NAMALWA (cell line): ENCODE data around the gene CD63.

Source experiments
- DNase-seq: peaks from one replicate; pipeline ENCODE4 v3.0.0-alpha.2; 2015; ENCODE audit warnings: low spot score

Gene CD63

GRCh38 chr12:55720894-55721444, 7.8 kb downstream of the CD63 start:
- peak; percentile 36 for DNase-seq

DNA sequence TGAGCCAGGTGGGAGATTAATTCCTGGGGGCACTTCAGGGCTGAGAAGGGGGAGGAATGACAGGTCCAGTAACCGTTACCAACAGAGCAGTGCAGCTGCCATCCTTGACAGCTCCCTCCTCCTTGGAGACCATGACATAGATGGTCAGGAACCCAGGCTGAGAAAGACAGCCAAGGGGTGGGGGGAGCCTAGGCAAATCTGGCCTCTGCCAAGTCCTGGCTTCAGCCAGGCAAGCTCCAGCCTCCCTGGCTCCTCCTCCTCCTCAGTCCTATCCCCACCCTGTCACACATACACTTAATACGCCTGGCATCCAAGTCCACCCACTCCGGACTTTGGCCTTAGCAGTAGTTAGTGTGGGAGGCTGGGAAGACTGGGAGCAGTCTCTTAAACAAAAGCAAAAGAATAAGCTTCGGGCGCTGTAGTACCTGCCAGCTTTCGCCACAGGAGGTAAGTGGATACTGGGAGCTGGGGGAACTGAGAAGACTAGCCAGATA, 8.7 kb downstream of the CD63 start, which contains the start of gene RDH5:
RDH5 (plus strand) TSS at position 323 of the 494 bp plus-strand sequence. CDS start 792 bp downstream, outside the sequence.
- DNase-seq: no peak

GRCh38 chr12:55719371-55719770, 9.4 kb downstream of the CD63 start:
- no peak for DNase-seq

DNA sequence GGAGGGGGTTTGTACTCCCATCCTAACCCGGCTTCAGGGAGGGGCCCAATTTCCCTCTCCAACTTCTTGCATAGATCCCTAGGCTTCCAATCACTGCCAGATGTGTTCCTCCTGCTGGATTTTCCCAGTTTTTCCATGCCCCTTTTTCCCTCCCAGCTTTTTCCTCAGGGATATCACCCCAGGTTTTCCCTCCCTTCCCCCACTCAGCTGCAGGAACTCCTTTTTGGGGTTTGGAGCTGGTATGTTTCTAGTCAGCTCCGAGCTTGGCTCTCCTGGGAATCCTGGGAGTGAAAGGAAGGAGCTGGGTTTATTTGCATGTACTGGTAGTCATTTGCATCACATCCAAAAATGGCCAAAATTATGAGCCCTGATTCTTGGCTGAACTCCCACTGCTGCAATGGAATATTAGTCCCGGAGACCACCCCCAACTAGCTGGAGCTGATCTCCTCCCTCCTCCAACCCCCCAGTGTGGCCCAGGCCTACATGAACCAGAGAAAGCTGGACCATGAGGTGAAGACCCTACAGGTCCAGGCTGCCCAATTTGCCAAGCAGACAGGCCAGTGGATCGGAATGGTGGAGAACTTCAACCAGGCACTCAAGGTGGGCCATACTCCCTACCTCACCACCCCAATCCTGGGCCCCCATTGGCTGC, 10.1 kb downstream of the CD63 start:
- DNase-seq: no peak

GRCh38 chr12:55718015-55718414, 10.8 kb downstream of the CD63 start:
- no peak for DNase-seq

DNA sequence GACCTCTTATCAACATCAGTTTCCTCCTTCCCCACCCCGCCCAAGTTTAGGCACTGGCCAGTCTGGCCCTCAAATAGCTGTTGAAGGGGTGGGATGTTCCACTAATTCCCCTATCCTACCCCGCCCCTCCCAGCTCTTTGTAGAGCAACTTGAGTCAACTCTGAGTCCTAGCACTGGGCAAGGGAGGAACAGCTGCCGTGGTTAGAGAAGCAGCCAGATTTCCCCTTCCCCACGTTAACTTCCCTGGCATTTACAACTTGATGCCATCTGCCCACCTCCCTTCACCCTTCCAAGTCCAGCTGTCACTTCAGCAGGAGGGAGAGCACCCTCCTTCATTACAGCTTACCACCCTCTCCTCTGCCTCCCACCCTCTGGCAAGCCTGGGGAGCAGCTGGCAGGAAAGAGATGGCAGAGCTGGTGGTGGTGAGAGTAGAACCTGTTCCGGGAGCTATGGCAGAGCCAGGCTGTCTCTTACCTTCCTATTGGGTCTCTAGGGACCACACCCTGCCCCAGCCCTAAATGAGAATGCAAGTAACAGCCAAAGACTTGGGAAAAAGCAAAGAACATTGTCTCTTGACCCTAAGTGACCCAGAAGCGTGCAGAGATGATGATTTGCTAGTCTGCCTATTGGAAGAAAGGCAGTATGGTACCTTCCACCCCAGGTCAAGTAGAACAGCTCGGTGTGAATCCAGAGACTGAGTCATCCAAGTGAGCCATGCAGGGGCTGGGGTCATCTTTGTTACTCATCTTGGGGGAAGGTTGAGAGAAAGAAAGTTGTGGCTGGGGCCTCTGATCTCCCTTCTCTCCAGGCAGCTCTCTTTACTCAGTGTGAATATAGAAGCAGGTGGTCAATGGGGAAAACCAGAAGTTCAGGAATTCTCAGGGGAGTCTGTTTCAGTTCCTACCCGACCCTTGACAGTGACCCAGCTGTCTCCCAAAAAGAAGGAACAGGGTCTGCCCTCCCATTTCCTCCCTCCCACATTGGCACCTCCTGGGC, 11.5 kb downstream of the CD63 start:
- DNase-seq: no peak

GRCh38 chr12:55716582-55716957, 12.2 kb downstream of the CD63 start:
- no peak for DNase-seq

DNA sequence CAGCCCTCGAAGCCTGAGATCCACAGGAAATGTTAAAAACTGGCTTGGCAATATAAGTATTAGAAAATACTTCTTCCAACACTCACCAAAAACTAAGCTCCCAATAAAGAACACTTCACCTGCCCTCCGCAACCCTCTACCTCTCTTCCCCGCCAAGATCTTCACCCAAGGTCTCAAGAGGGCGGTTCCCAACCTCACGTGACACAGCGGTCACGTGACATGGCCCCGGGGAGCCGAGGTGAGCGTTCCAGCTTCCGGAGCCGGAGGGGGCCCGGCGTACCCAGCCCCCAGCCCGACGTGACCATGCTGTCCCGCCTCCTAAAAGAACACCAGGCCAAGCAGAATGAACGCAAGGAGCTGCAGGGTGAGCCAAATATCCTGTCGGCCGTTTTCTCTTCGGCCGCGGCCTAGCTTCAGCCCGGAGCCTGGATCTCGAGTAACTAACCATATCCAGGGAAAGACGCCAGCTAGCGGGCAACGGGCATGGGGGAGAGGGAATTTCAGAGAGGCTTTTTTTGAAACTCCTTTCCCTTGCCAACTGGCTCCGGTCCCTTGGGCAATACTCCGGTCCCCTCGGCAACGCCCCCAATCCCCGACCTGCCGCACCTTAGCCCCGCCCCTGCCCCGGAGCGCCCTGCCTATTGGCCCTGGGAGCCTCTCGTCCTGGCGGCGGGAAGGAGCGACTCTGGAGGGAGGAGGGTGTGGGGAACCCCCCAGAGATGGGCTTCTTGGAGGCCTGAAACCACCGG, 12.8 kb downstream of the CD63 start, which contains the start of gene BLOC1S1:
BLOC1S1 (plus strand) TSS at position 214 of the 749 bp plus-strand sequence; CDS start at position 220, 6 bp downstream.
- DNase-seq: peak; percentile 97

- DNase-seq: no peak
Observed at GRCh38 chr12:55715169-55715764, 13.5 kb downstream of the CD63 start.

GRCh38 chr12:55713721-55714120, 15.1 kb downstream of the CD63 start:
- DNase-seq: no peak

- DNase-seq: no peak
Observed at GRCh38 chr12:55712700-55713415, 16.0 kb downstream of the CD63 start.

- no peak for DNase-seq
Observed at GRCh38 chr12:55711786-55712553, 16.8 kb downstream of the CD63 start.

GRCh38 chr12:55708695-55709233, 20.0 kb downstream of the CD63 start:
- no peak for DNase-seq

DNA sequence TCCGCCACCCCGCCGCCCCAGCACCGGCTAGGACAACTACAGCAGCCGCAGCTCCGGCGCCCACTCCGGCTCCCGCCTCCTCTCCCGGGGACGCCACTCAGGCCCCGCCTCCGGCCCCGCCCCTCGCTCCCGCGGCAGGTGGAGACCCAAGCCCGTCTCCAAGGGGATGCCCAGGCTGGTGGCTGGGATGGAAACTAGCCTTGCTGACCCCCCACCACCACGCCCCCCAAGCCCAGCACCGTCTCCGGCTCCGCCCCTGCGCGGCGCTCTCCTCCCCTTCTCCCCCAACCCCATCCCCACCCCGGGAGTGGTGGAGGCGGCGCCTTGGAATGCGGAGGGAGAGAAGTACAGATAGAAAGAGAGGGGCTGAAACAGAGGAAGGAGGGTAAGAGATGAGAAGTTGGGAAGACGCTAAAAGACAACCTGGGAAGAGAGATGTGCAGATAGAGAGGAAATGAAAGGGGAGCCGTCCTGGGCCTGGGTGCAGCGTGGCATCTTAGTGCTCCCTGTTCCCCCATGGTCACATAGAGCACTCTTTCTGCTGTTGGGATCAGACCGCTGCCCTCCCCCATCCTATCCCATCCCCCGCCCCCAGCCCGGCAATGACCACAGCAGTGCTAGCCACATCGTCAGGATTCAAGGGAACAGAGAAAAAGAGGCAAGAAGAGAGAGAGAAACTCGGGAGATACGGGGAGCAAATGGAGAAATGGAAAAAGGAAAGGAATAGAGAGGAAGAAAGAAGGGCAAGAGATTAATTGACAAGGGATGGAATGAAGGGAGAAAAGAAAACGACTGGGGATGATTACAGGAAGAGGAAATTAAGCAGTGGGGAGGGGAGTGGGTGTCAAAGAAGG, 20.7 kb downstream of the CD63 start, which contains the start of gene ITGA7:
ITGA7 (minus strand) TSS at position 64 of the 854 bp plus-strand sequence. CDS start 222 bp downstream, outside the sequence.
- DNase-seq: no peak

DNA sequence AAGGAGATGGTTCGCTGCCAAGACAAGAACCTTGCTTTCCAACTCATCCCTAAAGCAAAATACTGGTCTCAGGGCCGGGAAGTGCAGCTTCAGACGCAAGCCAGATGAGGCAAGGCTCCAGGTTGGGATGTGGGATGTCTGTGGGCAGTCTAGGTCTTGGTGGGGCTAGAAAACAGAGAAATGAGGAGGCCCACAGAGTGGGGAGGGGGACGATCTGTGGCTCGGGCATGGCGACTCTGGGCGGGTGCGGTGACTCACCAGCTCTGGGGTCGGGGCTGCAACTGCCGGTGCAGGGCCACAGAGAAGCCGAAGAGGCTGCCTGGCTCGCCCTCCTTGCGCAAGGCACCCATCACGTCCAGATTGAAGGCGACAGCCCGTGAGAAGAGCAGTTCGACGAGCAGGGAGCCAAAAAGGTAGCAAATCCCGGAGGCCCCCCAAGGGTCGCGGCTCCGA, 21.6 kb downstream of the CD63 start:
- no peak for DNase-seq

GRCh38 chr12:55706568-55707218, 22.1 kb downstream of the CD63 start:
- DNase-seq: no peak

DNA sequence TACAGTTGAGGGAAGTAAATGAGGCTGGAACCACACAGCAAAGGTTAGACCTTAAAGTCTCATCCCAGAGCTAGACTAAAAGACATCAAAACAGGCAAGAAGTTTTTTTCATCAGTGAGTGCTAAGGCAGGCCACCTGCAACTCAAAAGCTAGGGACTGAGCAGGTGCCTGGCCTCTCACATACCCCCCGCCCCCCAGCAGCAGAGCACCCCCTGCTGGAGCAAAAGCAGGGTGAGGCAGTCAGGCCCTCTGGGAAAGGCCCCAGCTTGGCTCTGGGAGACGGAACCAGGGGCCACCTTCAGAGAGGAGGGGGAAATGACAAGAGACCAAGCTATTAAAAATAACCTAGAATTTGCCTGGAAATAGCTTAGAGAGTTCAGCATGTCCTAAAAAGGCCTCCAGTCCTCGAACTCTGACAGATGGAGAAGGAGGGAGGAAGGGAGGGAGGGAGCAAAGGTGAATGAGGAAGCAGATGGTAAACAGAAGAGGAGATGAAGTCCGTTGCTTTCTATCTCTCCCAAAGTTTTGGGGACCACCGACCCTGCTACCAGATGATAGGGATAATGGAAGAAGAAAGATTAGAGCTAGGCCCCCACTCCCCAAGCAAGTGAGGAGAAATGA, 22.9 kb downstream of the CD63 start:
- peak; percentile 69 for DNase-seq
